HepG2 (cell line): Measurements from ENCODE around the gene FNDC8. TPM values are rescaled to one million over a fixed set of nuclear protein-coding genes. Genes with fewer than 3 reads are reported as not detected.

ENCODE experiments used
- BCLAF1 ChIP-seq: fragments of 450-650 bp; IDR thresholded peaks from 2 replicates; pipeline ENCODE4 v1.6.1; 2017; ENCODE audit warnings: mild to moderate bottlenecking
- CSRNP1 ChIP-seq: sonication (generic); formaldehyde crosslinking; IDR thresholded peaks from 2 replicates; pipeline ENCODE4 v1.8.1; 2023; ENCODE audit warnings: mild to moderate bottlenecking, missing genetic modification reagents
- ERF ChIP-seq: IDR thresholded peaks from 2 replicates; pipeline ENCODE4 v1.6.1; 2018; ENCODE audit warnings: missing biosample characterization, missing genetic modification reagents
- FOXP4 ChIP-seq: sonication (generic); formaldehyde crosslinking; IDR thresholded peaks from 2 replicates; pipeline ENCODE4 v1.4.0; 2020; ENCODE audit warnings: missing genetic modification reagents
- HDAC6 ChIP-seq: fragments of 200-600 bp; sonication (generic); IDR thresholded peaks from 2 replicates; pipeline ENCODE4 v1.7.0; 2017; ENCODE audit warnings: mild to moderate bottlenecking, antibody characterized with exemption, low read length, low read depth
- MLX ChIP-seq: IDR thresholded peaks from 2 replicates; pipeline ENCODE4 v1.6.1; 2016
- NFRKB ChIP-seq: fragments of 450-650 bp; IDR thresholded peaks from 2 replicates; pipeline ENCODE4 v1.6.1; 2017
- NR3C1 ChIP-seq: sonication (generic); formaldehyde crosslinking; IDR thresholded peaks from 2 replicates; pipeline ENCODE4 v1.4.0; 2020; ENCODE audit warnings: missing genetic modification reagents
- PCBP1 ChIP-seq: fragments of 200-400 bp; formaldehyde crosslinking; IDR thresholded peaks from 2 replicates; pipeline ENCODE4 v1.6.1; 2017; ENCODE audit warnings: mild to moderate bottlenecking, low read depth, low read length, borderline replicate concordance
- PHF20 ChIP-seq: sonication (generic); formaldehyde crosslinking; IDR thresholded peaks from 2 replicates; pipeline ENCODE4 v1.5.0; 2020; ENCODE audit warnings: mild to moderate bottlenecking, missing genetic modification reagents
- PRDM10 ChIP-seq: sonication (generic); formaldehyde crosslinking; IDR thresholded peaks from 2 replicates; pipeline ENCODE4 v1.4.0; 2020; ENCODE audit warnings: low read depth, missing genetic modification reagents
- SAP130 ChIP-seq: IDR thresholded peaks from 2 replicates; pipeline ENCODE4 v1.6.1; 2016; ENCODE audit warnings: low read depth
- THAP11 ChIP-seq: IDR thresholded peaks from 2 replicates; pipeline ENCODE4 v1.6.1; 2016; ENCODE audit warnings: missing biosample characterization, missing genetic modification reagents
- ZBTB1 ChIP-seq: sonication (generic); formaldehyde crosslinking; IDR thresholded peaks from 2 replicates; pipeline ENCODE4 v1.4.0; 2020; ENCODE audit warnings: missing genetic modification reagents, borderline replicate concordance
- ZEB1 ChIP-seq: IDR thresholded peaks from 2 replicates; pipeline ENCODE4 v1.6.1; 2012; ENCODE audit warnings: mild to moderate bottlenecking, low read depth, inconsistent platforms; ENCODE audit not compliant: insufficient replicate concordance
- ZNF430 ChIP-seq: sonication (generic); formaldehyde crosslinking; IDR thresholded peaks from 2 replicates; pipeline ENCODE4 v1.9.0; 2021; ENCODE audit warnings: mild to moderate bottlenecking, missing genetic modification reagents
- ZNF576 ChIP-seq: sonication (generic); formaldehyde crosslinking; IDR thresholded peaks from 2 replicates; pipeline ENCODE4 v1.4.0; 2020; ENCODE audit warnings: mild to moderate bottlenecking, missing genetic modification reagents
- ZNF720 ChIP-seq: sonication (generic); formaldehyde crosslinking; IDR thresholded peaks from 2 replicates; pipeline ENCODE4 v1.4.0; 2020; ENCODE audit warnings: missing genetic modification reagents
- polyA plus RNA-seq, 8 experiments: library from polyadenylated mRNA; depleted of rRNA in 3 of 8; stranded (reverse) in 7 of 8; unstranded in 1 of 8; fragments of >200 nt; fragmentation: Illumina TruSeq in 4 of 8; extraction: Trizol in 4 of 8; gene quantifications; 2 replicates each; pipeline versions ENCODE4 v1.2.1 to v1.2.3, GENCODE V29; 2011 to 2016; ENCODE audit warnings: low read depth in 4 of 8, missing spikeins in 1 of 8, mixed read lengths in 1 of 8; ENCODE audit not compliant: insufficient read depth in 1 of 8
- total RNA-seq, 5 experiments: library from RNA; depleted of rRNA; stranded (reverse); fragments of >200 nt; fragmentation: Illumina TruSeq; extraction: Trizol; gene quantifications; 2 replicates each; pipeline ENCODE4 v1.2.3, GENCODE V29; 2016; ENCODE audit warnings: low read depth in 1 of 5

FNDC8 gene
- total and polyA plus RNA-seq, 2 of the 13 experiments (the other 11 are each of a cell fraction or from before 2014, with no cell fraction given) = not detected

- TF ChIP-seq ERF (CRISPR knock-in tag) (0 out of 2 replicates have a peak, but pooled peaks have one; percentile 30), ZNF576 (CRISPR knock-in tag) (no peak), BCLAF1 (no peak), ZBTB1 (CRISPR knock-in tag) (no peak), PHF20 (CRISPR knock-in tag) (no peak), ZNF720 (CRISPR knock-in tag) (no peak), HDAC6 (no peak), PCBP1 (no peak), ZEB1 (no peak), FOXP4 (peak; percentile 81), NR3C1 (CRISPR knock-in tag) (no peak), THAP11 (peak; percentile 42; the same call in 1 of the 2 replicates), SAP130 (CRISPR knock-in tag) (peak; percentile 91), PRDM10 (CRISPR knock-in tag) (peak; percentile 97), ZNF430 (CRISPR knock-in tag) (no peak), NFRKB (no peak), MLX (CRISPR knock-in tag) (no peak), CSRNP1 (CRISPR knock-in tag) (no peak)
Observed at GRCh38 chr17:35079547-35080423, 41.6 kb upstream of the FNDC8 start (continued).
